ENCODE data around the gene ARHGEF7.

DNA sequence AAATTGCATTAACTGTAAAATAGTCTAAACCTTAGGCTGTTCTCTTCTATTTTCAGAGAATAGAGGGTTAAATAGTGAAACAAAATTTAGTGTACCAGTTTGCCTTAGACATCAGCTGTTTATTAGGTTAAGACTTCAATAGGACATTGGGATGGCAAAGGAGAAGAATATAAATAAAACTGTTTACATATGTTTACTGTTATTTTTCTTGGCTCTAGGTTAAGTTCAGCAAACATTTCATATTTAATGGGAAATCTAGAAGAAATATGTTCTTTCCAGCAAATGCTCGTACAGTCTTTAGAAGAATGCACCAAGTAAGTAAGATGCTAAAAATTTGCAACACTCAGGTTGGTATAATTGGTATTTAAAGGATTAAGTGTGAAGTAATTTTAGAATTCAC, 128.9 kb downstream of the ARHGEF7 start:
- TF ChIP-seq, protein P1, sequence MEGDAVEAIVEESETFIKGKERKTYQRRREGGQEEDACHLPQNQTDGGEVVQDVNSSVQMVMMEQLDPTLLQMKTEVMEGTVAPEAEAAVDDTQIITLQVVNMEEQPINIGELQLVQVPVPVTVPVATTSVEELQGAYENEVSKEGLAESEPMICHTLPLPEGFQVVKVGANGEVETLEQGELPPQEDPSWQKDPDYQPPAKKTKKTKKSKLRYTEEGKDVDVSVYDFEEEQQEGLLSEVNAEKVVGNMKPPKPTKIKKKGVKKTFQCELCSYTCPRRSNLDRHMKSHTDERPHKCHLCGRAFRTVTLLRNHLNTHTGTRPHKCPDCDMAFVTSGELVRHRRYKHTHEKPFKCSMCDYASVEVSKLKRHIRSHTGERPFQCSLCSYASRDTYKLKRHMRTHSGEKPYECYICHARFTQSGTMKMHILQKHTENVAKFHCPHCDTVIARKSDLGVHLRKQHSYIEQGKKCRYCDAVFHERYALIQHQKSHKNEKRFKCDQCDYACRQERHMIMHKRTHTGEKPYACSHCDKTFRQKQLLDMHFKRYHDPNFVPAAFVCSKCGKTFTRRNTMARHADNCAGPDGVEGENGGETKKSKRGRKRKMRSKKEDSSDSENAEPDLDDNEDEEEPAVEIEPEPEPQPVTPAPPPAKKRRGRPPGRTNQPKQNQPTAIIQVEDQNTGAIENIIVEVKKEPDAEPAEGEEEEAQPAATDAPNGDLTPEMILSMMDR (conservative IDR thresholded peaks at IDR 0.05; ENCODE audit: low read length): no peak
- TF ChIP-seq EZH2phosphoT487 (IDR thresholded peaks at IDR 0.05; ENCODE audit: borderline replicate concordance): no peak
